ENCODE data around the gene ZNF462. TPM values are rescaled to one million over a fixed set of nuclear protein-coding genes. Genes with fewer than 3 reads are reported as not detected.

ZNF462 gene
- total and polyA plus RNA-seq, 2 experiments from 2014 or later, result 40.0 to 101 TPM

- TF ChIP-seq ZNF462 (CRISPR knock-in tag; IDR thresholded peaks at IDR 0.05) (no peak), JUNB (IDR thresholded peaks at IDR 0.05; ENCODE audit: unreplicated experiment) (no peak)
Observed at GRCh38 chr9:106966481-106966880, 103.5 kb downstream of the ZNF462 start (continued).

GRCh38 chr9:106969696-106970095 lies 106.7 kb downstream of the ZNF462 start:
- peaks cover 30% of the 10 kb centered on the region for H3K36me3 ChIP-seq (ENCODE audit: insufficient read depth)
- peaks cover 48% of the 10 kb centered on the region for H3K4me1 ChIP-seq (ENCODE audit: insufficient read depth)
- H3K27me3 Mint-ChIP-seq (ENCODE audit: insufficient read depth, low read depth, poor library complexity), result peaks cover 7% of the 10 kb centered on the region
- H3K9me3 Mint-ChIP-seq, result peaks cover 3% of the 10 kb centered on the region; the same call in 1 of the 3 replicates
- peak overlapping the region; percentile 24 for H3K27ac ChIP-seq (ENCODE audit: low read depth)
- no peaks in the 10 kb centered on the region for H4K20me1 ChIP-seq (replicated peaks; ENCODE audit: insufficient read depth)
- ATAC-seq, result peak; percentile 47
- H3K27ac Mint-ChIP-seq, result peak overlapping the region; percentile 90
- H3K4me3 Mint-ChIP-seq, result no peak overlapping the region; the same call in 2 of the 3 replicates
- peaks cover 58% of the 10 kb centered on the region for H3K36me3 Mint-ChIP-seq (ENCODE audit: low read depth)
- H3F3A ChIP-seq (replicated peaks; ENCODE audit: low read depth), result 0 out of 2 replicates have a peak, but pooled peaks cover 5% of the 10 kb centered on the region
- peaks cover 33% of the 10 kb centered on the region for H3K79me2 ChIP-seq (replicated peaks; ENCODE audit: insufficient read depth)
- peak overlapping the region; percentile 18 for H3K4me2 ChIP-seq
- H3K4me1 Mint-ChIP-seq, result peaks cover 71% of the 10 kb centered on the region
- no peaks in the 10 kb centered on the region for H3K9me2 ChIP-seq (ENCODE audit: insufficient read depth)
- no peak for DNase-seq (ENCODE audit: low spot score)
- H2AFZ ChIP-seq, result no peak overlapping the region
- no peaks in the 10 kb centered on the region for H3K27me3 ChIP-seq (ENCODE audit: insufficient read depth)
- no peak overlapping the region for H3K4me3 ChIP-seq
- no peak for TF ChIP-seq NANOG (IDR thresholded peaks at IDR 0.05; ENCODE audit: borderline replicate concordance)
- TF ChIP-seq STAT1 (IDR thresholded peaks at IDR 0.05; ENCODE audit: unreplicated experiment), result no peak
- TF ChIP-seq CTCF (conservative IDR thresholded peaks at IDR 0.05; ENCODE audit: low read depth in 2 of 2), result no peak
- no peak for TF ChIP-seq EZH2phosphoT487 (IDR thresholded peaks at IDR 0.05; ENCODE audit: unreplicated experiment)
- TF ChIP-seq ETS1 (IDR thresholded peaks at IDR 0.05), result no peak
